ENCODE results near the gene WRAP73. TPM values are rescaled to one million over a fixed set of nuclear protein-coding genes. Genes with fewer than 3 reads are reported as not detected.

Gene WRAP73
- total and polyA plus RNA-seq, 8 donors = 0.89 to 55.4 (median 12.6) TPM

DNA sequence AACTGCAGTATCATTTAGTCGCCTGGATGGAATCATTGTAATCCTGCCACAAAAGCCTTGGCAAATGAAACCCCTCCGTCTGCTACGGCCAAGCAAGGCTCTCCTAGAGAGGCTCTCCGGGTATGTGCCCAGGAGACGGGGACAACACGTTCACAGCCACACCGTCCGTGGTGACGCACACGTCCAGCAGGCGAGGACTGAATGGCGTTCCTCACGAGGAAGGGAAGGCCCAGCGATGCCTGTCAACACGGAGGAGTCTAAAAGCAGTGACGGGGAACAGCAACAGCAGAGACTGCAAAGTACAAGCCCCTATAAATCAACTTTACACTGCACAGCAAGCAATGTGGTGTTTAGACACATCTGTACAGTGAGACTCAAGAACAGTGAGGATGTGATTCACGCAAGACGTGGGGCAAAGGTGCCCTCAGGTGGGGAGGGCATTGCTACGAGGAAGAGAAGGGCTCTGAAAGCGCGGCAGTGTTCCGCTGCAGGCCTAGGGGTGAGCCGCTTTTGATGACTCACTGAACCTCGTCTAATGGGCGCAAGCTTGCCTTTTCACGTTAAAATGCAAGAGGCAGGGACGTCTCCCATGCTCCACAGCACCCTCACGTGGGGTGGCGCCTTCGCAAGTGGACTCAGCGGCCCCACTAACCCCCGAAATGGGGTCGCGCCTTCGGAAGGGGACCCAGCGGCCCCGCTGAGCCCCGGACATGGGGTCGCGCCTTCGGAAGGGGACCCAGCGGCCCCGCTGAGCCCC lies 6.8 kb downstream of the WRAP73 start:
- H3K4me3 ChIP-seq = no peak overlapping the region
- H3K36me3 ChIP-seq = peaks cover 13 to 88% (median 86%) of the 10 kb centered on the region in 4 donors
- TF ChIP-seq POLR2A (IDR thresholded peaks at IDR 0.05) = no peak
- TF ChIP-seq, protein P1, sequence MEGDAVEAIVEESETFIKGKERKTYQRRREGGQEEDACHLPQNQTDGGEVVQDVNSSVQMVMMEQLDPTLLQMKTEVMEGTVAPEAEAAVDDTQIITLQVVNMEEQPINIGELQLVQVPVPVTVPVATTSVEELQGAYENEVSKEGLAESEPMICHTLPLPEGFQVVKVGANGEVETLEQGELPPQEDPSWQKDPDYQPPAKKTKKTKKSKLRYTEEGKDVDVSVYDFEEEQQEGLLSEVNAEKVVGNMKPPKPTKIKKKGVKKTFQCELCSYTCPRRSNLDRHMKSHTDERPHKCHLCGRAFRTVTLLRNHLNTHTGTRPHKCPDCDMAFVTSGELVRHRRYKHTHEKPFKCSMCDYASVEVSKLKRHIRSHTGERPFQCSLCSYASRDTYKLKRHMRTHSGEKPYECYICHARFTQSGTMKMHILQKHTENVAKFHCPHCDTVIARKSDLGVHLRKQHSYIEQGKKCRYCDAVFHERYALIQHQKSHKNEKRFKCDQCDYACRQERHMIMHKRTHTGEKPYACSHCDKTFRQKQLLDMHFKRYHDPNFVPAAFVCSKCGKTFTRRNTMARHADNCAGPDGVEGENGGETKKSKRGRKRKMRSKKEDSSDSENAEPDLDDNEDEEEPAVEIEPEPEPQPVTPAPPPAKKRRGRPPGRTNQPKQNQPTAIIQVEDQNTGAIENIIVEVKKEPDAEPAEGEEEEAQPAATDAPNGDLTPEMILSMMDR (IDR thresholded peaks at IDR 0.05) = no peak
- no peak for TF ChIP-seq POLR2AphosphoS5 (IDR thresholded peaks at IDR 0.05)
- TF ChIP-seq EP300 (IDR thresholded peaks at IDR 0.05) = no peak
- WGBS, 5 donors = 93 to 97% (median 95%) methylated on average over 30 to 41 of the region's 43 CpGs
- no peak overlapping the region for H3K27ac ChIP-seq
- peaks cover 3 to 10% (median 6%) of the 10 kb centered on the region in 4 donors for H3K4me1 ChIP-seq
- H3K9me3 ChIP-seq = no peaks in the 10 kb centered on the region
- no peaks in the 10 kb centered on the region for H3K27me3 ChIP-seq
- intact Hi-C loops (cut with DNase I; ENCODE audit: low total_unique reads) = no loop called here
- DNase-seq = no peak

DNA sequence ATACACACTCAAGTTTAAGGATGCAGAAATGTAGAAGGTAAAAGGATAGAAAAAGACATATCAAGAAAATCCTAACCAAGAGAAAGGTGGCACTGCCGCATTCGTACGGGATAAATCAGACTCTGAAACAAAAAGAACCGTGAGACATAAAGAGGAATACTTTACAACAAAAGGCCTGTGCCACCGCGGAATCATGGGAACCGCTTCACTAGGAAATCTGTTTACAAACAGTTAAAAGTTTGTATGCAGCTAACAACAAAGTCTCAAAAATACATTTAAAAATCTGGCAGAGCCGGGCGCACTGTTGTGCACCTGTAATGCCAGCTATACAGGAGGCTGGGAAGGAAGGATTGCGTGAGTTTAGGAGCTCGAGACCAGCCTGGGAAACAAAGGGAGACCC lies 8.1 kb downstream of the WRAP73 start:
- TF ChIP-seq POLR2A (IDR thresholded peaks at IDR 0.05) (no peak), EP300 (IDR thresholded peaks at IDR 0.05) (no peak), POLR2AphosphoS5 (IDR thresholded peaks at IDR 0.05) (no peak)
- TF ChIP-seq, protein P1 (IDR thresholded peaks at IDR 0.05) = no peak
- intact Hi-C loops (cut with DNase I; ENCODE audit: low total_unique reads) = no loop called here
- no peaks in the 10 kb centered on the region for H3K9me3 ChIP-seq
- DNase-seq = no peak
- peaks cover 17 to 92% (median 92%) of the 10 kb centered on the region in 4 donors for H3K36me3 ChIP-seq
- no peaks in the 10 kb centered on the region for H3K4me1 ChIP-seq
- H3K4me3 ChIP-seq = no peak overlapping the region
- H3K27ac ChIP-seq = no peak overlapping the region
- 94 to 97% (median 97%) methylated on average over 11 of the region's 11 CpGs for WGBS, 5 donors
- H3K27me3 ChIP-seq = no peaks in the 10 kb centered on the region

DNA sequence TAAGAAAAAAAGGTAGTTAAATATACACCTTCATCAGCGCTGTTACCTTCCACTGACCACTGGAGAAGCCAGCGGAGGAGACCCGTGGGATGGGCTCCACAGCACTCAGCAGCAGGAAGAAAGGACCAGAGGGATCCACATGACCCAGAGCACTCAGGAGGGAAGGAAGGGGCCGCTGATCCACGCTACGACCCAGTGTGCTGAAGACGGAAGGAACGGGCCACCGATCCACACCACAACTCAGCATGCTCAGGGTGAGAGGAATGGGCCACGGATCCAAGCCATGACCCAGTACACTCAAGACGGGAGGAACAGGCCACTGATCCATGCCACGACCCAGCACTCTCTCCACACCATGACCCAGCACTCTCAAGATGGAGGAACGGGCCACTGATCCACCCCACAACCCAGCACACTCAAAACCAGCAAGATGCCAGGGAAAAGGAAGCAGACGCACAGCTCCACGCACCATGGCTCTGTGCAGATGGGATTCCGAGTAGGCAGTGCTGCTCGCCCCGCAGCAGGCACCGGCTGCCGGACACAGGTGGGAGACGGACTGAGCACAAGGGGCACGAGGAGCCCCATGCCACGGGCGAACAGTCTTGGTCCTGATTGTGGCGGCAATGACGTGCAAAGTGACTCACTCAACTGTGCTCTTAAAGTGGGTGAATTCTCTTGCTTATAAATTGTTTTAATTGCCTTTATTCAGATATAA lies 8.7 kb downstream of the WRAP73 start:
- 90 to 96% (median 95%) methylated on average over 25 to 26 of the region's 26 CpGs for whole genome bisulfite sequencing, 5 donors
- H3K27me3 ChIP-seq = no peaks in the 10 kb centered on the region
- no peak overlapping the region for H3K4me3 ChIP-seq
- H3K9me3 ChIP-seq = no peaks in the 10 kb centered on the region
- TF ChIP-seq POLR2A (IDR thresholded peaks at IDR 0.05) = no peak
- TF ChIP-seq, protein P1 (IDR thresholded peaks at IDR 0.05) = no peak
- no peak for TF ChIP-seq POLR2AphosphoS5 (IDR thresholded peaks at IDR 0.05)
- TF ChIP-seq EP300 (IDR thresholded peaks at IDR 0.05) = no peak
- H3K27ac ChIP-seq = no peak overlapping the region
- intact Hi-C loops (cut with DNase I; ENCODE audit: low total_unique reads) = no loop called here
- H3K36me3 ChIP-seq = peaks cover 16 to 92% (median 92%) of the 10 kb centered on the region in 4 donors
- H3K4me1 ChIP-seq = no peaks in the 10 kb centered on the region
- no peak for DNase-seq

DNA sequence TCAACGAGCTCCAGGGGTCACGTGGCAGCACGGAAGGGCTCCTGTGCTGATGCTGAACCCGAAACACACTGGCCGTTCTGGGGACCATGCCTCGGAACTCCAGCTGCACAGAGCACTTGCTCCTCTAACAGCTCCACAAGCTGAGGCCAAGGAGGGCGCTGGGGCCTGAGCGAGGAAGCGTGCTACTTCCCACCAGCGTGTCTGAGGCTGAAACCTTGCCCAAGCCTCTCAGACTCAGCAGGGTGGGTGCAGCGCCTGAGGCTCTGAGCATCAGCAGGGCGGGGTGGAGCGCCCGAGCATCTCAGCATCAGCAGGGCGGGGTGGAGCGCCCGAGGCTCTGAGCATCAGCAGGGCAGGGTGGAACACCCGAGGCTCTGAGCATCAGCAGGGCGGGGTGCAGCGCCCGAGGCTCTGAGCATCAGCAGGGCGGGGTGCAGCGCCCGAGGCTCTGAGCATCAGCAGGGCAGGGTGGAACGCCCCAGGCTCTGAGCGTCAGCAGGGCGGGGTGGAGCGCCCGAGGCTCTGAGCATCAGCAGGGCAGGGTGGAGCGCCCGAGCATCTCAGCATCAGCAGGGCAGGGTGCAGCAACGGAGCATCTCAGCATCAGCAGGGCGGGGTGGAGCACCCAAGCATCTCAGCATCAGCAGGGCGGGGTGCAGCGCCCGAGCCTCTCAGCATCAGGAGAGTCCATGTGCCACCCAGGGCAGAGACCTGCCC lies 9.6 kb downstream of the WRAP73 start:
- DNase-seq = no peak
- Histone ChIP-seq H3K4me1 (no peaks in the 10 kb centered on the region), H3K36me3 (peaks cover 20 to 92% (median 92%) of the 10 kb centered on the region in 4 donors), H3K27ac (no peak overlapping the region), H3K9me3 (no peaks in the 10 kb centered on the region), H3K4me3 (no peak overlapping the region), H3K27me3 (no peaks in the 10 kb centered on the region)
- WGBS, 5 donors = 83 to 94% (median 88%) methylated on average over 7 to 36 of the region's 36 CpGs
- TF ChIP-seq POLR2A (IDR thresholded peaks at IDR 0.05) (no peak), EP300 (IDR thresholded peaks at IDR 0.05) (no peak), POLR2AphosphoS5 (IDR thresholded peaks at IDR 0.05) (no peak)
- TF ChIP-seq, protein P1 (IDR thresholded peaks at IDR 0.05) = no peak
- intact Hi-C loops (cut with DNase I; ENCODE audit: low total_unique reads) = no loop called here

Data from stomach (tissue), 9 donors.